Mesothelial cell of epicardium (in vitro differentiated cells): ENCODE measurements around the gene PASK. TPM values are rescaled to one million over a fixed set of nuclear protein-coding genes. Genes with fewer than 3 reads are reported as not detected.
A peak's percentile ranks its signal among the peaks of the same experiment; 100 is the strongest.
"Not testable (repeated sequence)": the region's sequence is repeated elsewhere in the genome, so short reads cannot be mapped to it uniquely, and the experiment has no call there.

ENCODE experiments used
- DNase-seq, 2 experiments: peaks; one replicate each; pipeline ENCODE4 v3.0.0; 2021; ENCODE audit warnings: low spot score in 2 of 2; ENCODE audit not compliant: unreplicated experiment in 2 of 2
- H3K27ac Mint-ChIP-seq: 2 replicates; pipeline ENCODE4 v1.8.0; 2021; ENCODE audit warnings: mixed read lengths
- H3K27me3 Mint-ChIP-seq: 2 replicates; pipeline ENCODE4 v1.8.0; 2021; ENCODE audit warnings: low read depth, mixed read lengths
- H3K36me3 Mint-ChIP-seq: 2 replicates; pipeline ENCODE4 v1.8.0; 2021; ENCODE audit warnings: mixed read lengths
- H3K4me1 Mint-ChIP-seq: 2 replicates; pipeline ENCODE4 v1.8.0; 2021; ENCODE audit warnings: mixed read lengths
- H3K4me3 Mint-ChIP-seq: 2 replicates; pipeline ENCODE4 v1.8.0; 2021; ENCODE audit warnings: mild to moderate bottlenecking, moderate library complexity, mixed read lengths
- H3K9me3 Mint-ChIP-seq: 2 replicates; pipeline ENCODE4 v1.8.0; 2021; ENCODE audit warnings: mixed read lengths
- CTCF ChIP-seq: fragments of 200-600 bp; sonication (generic); IDR thresholded peaks from one replicate; pipeline ENCODE4 v1.5.0; 2021; ENCODE audit warnings: antibody characterized with exemption; ENCODE audit not compliant: unreplicated experiment
- total RNA-seq: library from RNA; stranded (reverse); gene quantifications from 3 replicates; pipeline ENCODE4 v1.2.1, GENCODE V29; 2021

PASK gene
- 26.1 to 31.0 TPM (median 30.8 TPM) in 3 replicates for total RNA-seq

GRCh38 chr2:241148891-241149674 lies at the start of gene PASK:
Gene PASK, minus strand, starts transcription at chr2:241149472. Its CDS starts 6,440 bp downstream, at chr2:241143032.
- peaks cover 33% of the 10 kb centered on the region for H3K4me1 Mint-ChIP-seq
- H3K36me3 Mint-ChIP-seq, result peaks cover 2% of the 10 kb centered on the region
- TF ChIP-seq CTCF, result no peak
- H3K4me3 Mint-ChIP-seq, result peak within 1 kb of the TSS; percentile 92
- H3K9me3 Mint-ChIP-seq, result no peaks in the 10 kb centered on the region
- H3K27me3 Mint-ChIP-seq, result no peaks in the 10 kb centered on the region
- H3K27ac Mint-ChIP-seq, result peak within 1 kb of the TSS; percentile 93
- peak; percentile 87 to 91 for DNase-seq

DNA sequence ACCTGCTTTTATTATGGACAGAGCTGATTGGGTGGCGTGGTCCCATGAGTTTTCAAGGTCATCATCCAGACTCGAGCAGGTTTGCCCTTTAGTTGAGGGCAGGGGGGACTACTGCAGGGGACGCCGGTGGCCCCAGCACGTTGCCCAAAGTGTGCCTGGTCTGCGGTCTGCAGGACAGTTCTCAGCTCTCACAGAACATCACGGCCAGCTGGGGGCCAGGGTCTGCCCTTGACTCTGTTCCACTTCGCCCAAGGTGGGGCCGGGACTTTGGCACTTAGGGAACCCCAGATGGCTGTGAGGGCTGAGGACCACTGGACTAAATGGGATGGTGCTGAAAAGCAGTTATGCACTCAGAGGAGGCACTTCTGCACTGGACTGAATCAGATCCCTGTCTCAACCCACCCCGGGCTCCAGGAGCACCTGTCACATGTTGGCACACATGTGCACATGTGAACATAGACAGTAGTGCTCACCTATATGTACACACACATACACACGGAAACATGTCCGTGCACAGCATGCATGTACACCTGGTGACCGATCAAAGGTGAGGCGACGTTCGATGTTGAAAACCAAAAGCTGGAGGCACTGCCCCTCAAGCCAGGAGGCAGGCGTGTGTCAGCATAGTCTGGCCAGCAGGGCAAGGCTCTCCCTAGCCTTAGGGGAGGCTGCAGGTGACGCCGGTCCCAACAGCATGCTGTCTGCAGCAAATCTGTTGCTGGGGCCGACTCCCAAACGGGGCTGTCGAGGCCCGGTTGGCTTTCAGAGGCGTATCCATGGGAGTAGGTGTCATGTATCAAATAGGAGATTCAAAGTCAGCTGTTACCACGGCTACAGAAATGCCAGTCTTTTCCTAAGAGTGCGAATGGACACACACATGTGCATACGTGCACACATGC lies 49.4 kb upstream of the PASK start:
- DNase-seq, result no peak
- Mint-ChIP-seq H3K27ac (no peak overlapping the region), H3K9me3 (no peaks in the 10 kb centered on the region), H3K27me3 (no peaks in the 10 kb centered on the region), H3K4me1 (no peaks in the 10 kb centered on the region), H3K36me3 (no peaks in the 10 kb centered on the region), H3K4me3 (no peak overlapping the region)
- no peak for TF ChIP-seq CTCF

DNA sequence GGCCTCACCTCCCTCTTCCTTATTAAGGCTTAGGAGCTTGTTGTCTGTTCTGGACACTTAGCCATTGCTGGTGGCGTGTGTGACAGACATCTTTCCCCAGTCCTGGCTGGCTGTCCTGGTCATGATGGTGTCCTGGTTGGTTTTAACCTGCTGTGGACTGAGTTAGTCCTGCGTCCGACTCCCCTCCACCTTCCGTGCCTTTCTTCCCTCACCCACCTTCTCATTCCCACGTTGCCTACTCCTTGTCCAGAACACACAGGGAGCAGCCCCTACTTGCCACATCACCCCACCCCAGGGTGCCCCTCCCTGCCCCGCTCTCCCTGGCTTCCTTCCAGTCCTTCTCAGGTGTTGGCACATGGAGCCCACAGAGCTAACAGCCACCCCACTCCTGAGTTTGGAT lies 48.7 kb upstream of the PASK start:
- no peak overlapping the region for H3K27ac Mint-ChIP-seq

GRCh38 chr2:241197246-241197645 lies 48.0 kb upstream of the PASK start:
- H3K27ac Mint-ChIP-seq, DNase-seq, H3K9me3 Mint-ChIP-seq, H3K4me3 Mint-ChIP-seq, H3K4me1 Mint-ChIP-seq, H3K36me3 Mint-ChIP-seq, H3K27me3 Mint-ChIP-seq: not testable (repeated sequence)

More for the DNA sequence above, 48.7 kb upstream of the PASK start:
- Mint-ChIP-seq H3K4me3 (no peak overlapping the region), H3K4me1 (no peaks in the 10 kb centered on the region), H3K27me3 (no peaks in the 10 kb centered on the region), H3K36me3 (no peaks in the 10 kb centered on the region), H3K9me3 (no peaks in the 10 kb centered on the region)
- no peak for TF ChIP-seq CTCF
- DNase-seq, result no peak

GRCh38 chr2:241195506-241196130 lies 46.3 kb upstream of the PASK start:
- H3K36me3 Mint-ChIP-seq, result no peaks in the 10 kb centered on the region
- DNase-seq, result no peak
- no peaks in the 10 kb centered on the region for H3K27me3 Mint-ChIP-seq
- H3K4me1 Mint-ChIP-seq, result no peaks in the 10 kb centered on the region
- H3K9me3 Mint-ChIP-seq, result no peaks in the 10 kb centered on the region
- no peak overlapping the region for H3K4me3 Mint-ChIP-seq
- no peak for TF ChIP-seq CTCF
- H3K27ac Mint-ChIP-seq, result no peak overlapping the region
